ENCODE measurements around the gene TNFAIP3. TPM values are rescaled to one million over a fixed set of nuclear protein-coding genes. Genes with fewer than 3 reads are reported as not detected.
"Not testable (repeated sequence)": the region's sequence is repeated elsewhere in the genome, so short reads cannot be mapped to it uniquely, and the experiment has no call there.

TNFAIP3 gene
- total RNA-seq, 1 donor from 2014 or later: 31.0 TPM

- no peak for DNase-seq (ENCODE audit: low spot score)
Measured at GRCh38 chr6:137878486-137879285, 11.6 kb downstream of the TNFAIP3 start.

GRCh38 chr6:137879299-137879698, 12.2 kb downstream of the TNFAIP3 start:
- no peak for DNase-seq (ENCODE audit: low spot score)

GRCh38 chr6:137879885-137880745, 13.1 kb downstream of the TNFAIP3 start:
- no peak for DNase-seq (ENCODE audit: low spot score)

GRCh38 chr6:137880746-137881521, 13.9 kb downstream of the TNFAIP3 start:
- DNase-seq (ENCODE audit: low spot score): no peak

- DNase-seq (ENCODE audit: low spot score): no peak
Measured at GRCh38 chr6:137881522-137881886, 14.4 kb downstream of the TNFAIP3 start.

GRCh38 chr6:137882225-137882961, 15.3 kb downstream of the TNFAIP3 start:
- no peak for DNase-seq (ENCODE audit: low spot score)

- no peak for DNase-seq (ENCODE audit: low spot score)
Measured at GRCh38 chr6:137883400-137884148, 16.5 kb downstream of the TNFAIP3 start.

GRCh38 chr6:137884149-137884909, 17.3 kb downstream of the TNFAIP3 start:
- no peak for DNase-seq (ENCODE audit: low spot score)

- not testable (repeated sequence) for DNase-seq (ENCODE audit: low spot score)
Measured at GRCh38 chr6:137884910-137885229, 17.8 kb downstream of the TNFAIP3 start.

- DNase-seq (ENCODE audit: low spot score): not testable (repeated sequence)
Measured at GRCh38 chr6:137886226-137886625, 19.2 kb downstream of the TNFAIP3 start.

- no peak for DNase-seq (ENCODE audit: low spot score)
Measured at GRCh38 chr6:137890983-137891537, 24.0 kb downstream of the TNFAIP3 start.

GRCh38 chr6:137892271-137892708, 25.2 kb downstream of the TNFAIP3 start:
- DNase-seq (ENCODE audit: low spot score): no peak

- no peak for DNase-seq (ENCODE audit: low spot score)
Measured at GRCh38 chr6:137893181-137893580, 26.1 kb downstream of the TNFAIP3 start.

GRCh38 chr6:137893726-137894125, 26.7 kb downstream of the TNFAIP3 start:
- no peak for DNase-seq (ENCODE audit: low spot score)

GRCh38 chr6:137894378-137894777, 27.3 kb downstream of the TNFAIP3 start:
- not testable (repeated sequence) for DNase-seq (ENCODE audit: low spot score)

GRCh38 chr6:137894779-137895385, 27.8 kb downstream of the TNFAIP3 start:
- no peak for DNase-seq (ENCODE audit: low spot score)

- DNase-seq (ENCODE audit: low spot score): no peak
Measured at GRCh38 chr6:137896647-137897046, 29.6 kb downstream of the TNFAIP3 start.

GRCh38 chr6:137900815-137901214, 33.8 kb downstream of the TNFAIP3 start:
- DNase-seq (ENCODE audit: low spot score): no peak

- no peak for DNase-seq (ENCODE audit: low spot score)
Measured at GRCh38 chr6:137901454-137901853, 34.4 kb downstream of the TNFAIP3 start.
